Choroid plexus epithelial cell (primary cell): Measurements from ENCODE around the gene MBD3L1.

Experiments
- DNase-seq: peaks from one replicate; pipeline ENCODE4 v3.0.0-alpha.2; 2010; ENCODE audit warnings: low read depth
- H3K4me3 ChIP-seq: 2 replicates; pipeline ENCODE4 v1.5.1; 2011; ENCODE audit warnings: low read depth, mild to moderate bottlenecking, control low read depth, low read length, moderate library complexity
- TF ChIP-seq, protein P1 (sequence below): conservative IDR thresholded peaks from 2 replicates; pipeline ENCODE4 v1.5.1; 2011; ENCODE audit warnings: low read depth, mild to moderate bottlenecking, control low read depth, inconsistent platforms, low read length, moderate library complexity

The MBD3L1 gene

DNA sequence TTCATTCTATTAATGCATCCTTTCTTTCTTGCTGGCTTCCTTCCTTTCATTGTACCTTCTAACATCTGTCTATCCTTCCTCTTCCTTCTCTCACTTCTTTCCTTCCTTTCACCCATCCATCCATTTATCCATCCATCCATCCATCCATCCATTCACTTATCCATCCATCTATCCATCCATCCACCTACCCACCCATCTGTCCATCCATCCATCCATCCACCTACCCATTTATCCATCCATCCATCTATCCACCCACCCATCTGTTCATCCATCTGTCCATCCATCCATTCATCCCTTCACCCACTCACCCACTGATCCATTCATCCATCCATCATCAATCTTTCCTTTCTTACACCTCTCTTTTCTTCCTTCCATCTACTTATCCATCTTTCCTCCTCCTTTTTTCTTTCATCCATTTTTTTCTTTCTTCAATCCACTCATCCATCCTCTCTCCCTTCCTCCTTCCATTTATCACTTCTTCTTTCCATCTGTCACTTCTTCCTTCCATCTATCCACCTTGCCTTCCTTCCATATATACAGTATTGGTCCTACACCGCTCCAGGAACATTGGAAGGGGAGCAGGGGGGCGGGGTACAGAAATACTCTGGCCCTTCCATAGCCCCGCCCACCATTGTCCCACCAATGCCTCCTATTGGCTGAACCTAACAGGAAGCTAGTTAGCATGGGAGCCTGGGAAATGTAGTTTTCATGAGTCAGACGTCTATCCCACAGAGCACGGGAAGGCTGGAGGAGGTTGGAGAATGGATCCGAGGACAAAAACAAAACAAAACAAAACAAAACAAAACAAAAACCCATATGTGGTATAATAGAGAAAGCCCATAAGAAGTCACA is 45.9 kb downstream of the MBD3L1 start:
- H3K4me3 ChIP-seq: no peak overlapping the region
- DNase-seq: no peak
- TF ChIP-seq, protein P1, sequence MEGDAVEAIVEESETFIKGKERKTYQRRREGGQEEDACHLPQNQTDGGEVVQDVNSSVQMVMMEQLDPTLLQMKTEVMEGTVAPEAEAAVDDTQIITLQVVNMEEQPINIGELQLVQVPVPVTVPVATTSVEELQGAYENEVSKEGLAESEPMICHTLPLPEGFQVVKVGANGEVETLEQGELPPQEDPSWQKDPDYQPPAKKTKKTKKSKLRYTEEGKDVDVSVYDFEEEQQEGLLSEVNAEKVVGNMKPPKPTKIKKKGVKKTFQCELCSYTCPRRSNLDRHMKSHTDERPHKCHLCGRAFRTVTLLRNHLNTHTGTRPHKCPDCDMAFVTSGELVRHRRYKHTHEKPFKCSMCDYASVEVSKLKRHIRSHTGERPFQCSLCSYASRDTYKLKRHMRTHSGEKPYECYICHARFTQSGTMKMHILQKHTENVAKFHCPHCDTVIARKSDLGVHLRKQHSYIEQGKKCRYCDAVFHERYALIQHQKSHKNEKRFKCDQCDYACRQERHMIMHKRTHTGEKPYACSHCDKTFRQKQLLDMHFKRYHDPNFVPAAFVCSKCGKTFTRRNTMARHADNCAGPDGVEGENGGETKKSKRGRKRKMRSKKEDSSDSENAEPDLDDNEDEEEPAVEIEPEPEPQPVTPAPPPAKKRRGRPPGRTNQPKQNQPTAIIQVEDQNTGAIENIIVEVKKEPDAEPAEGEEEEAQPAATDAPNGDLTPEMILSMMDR: no peak

DNA sequence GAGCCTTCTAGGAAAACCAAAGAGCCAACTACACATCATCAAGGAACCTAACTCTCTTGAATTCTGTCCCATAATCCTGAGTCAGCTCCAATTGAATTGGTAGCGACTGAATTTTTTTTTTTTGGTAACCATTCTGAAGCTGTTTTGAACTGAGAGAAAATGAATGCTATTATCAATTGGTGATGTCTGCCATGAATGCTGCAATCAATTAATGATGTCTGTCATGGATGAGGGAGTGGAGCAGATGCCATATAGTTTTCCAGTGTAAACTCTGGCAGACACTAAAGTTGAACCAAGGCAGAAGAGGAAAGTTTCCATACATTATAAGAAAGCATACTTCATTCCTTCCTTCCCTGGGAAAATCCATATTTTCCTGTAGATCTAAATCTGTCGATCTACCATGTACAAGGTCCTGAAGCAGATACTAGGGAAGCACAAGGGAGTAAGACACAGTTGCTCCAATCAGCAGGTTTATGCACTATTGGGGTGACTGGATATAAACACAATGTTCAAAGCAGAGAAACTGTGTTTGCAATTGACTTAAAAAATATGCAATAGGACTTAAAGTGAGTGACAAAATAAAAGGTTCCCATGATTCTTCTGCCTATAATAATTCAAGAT is 48.8 kb downstream of the MBD3L1 start:
- no peak overlapping the region for H3K4me3 ChIP-seq
- DNase-seq: no peak
- TF ChIP-seq, protein P1: no peak

DNA sequence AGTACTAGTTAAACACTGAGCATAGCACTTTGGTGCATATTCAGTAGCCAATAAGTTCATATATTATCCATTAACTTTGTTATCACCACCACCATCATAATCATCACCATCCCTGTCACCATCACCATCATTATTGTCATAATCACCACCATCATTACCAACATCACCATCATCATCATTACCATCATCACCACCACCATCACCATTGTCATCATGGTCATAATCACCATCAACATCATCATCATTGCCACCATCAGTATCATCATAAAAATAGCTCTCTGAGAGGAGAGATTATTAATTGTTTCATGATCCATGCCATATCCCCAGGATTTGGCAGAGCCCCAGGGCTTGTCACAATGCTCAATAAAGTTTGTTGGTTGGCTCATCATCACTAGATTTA is 49.3 kb downstream of the MBD3L1 start:
- DNase-seq: no peak
- TF ChIP-seq, protein P1: no peak
- no peak overlapping the region for H3K4me3 ChIP-seq

DNA sequence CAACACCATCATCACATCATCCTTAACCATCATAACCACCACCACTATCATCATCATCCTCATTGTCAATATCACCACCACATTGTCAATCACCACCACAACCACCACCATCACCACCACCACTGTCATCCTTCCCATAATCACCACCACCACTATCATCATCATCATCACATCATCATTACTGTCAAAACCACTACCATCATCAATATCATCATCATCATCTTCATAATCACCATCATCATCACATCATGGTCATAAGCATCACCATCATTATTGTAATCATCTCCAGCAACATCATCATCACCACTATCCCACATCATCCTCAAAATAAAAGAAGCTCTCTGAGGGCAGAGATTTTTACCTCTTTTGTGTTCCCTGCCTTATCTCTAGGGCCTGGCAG is 52.2 kb downstream of the MBD3L1 start:
- no peak for DNase-seq

DNA sequence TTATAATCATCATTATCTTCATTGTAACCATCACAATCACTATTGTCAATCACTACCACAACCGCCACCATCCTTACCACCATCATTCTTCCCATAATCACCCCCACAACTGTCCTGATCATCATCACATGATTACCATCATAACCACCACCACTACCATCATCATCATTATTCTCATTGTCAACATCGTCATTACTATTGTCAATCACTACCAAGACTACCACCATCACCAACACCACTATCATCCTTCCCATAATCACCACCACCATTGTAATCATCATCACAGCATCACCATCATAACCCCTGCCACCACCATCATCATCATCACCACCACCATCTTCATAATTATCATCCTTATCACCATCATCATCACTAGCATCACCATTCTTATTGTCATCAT is 55.2 kb downstream of the MBD3L1 start:
- no peak for DNase-seq
- H3K4me3 ChIP-seq: no peak overlapping the region
- TF ChIP-seq, protein P1: no peak

More for the DNA sequence above, 52.2 kb downstream of the MBD3L1 start:
- H3K4me3 ChIP-seq: no peak overlapping the region
- TF ChIP-seq, protein P1: no peak

DNA sequence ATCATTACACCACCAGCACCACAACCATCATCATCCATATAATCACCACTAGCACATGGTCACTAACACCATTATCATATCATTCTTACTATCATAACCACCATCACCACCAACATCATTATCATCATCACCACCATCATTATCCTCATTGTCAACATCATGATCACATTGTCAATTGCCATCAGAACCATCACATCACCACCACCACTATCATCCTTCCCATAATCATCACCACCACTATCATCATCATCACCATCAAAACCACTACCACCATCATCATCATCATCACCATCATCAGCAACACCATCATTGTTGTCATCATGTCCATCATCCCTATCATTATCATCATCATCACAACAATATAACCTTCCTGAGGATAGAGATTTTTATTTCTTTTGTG is 58.1 kb downstream of the MBD3L1 start:
- TF ChIP-seq, protein P1: no peak
- no peak overlapping the region for H3K4me3 ChIP-seq
- DNase-seq: no peak
